Measurements from ENCODE around the gene VMP1. TPM values are rescaled to one million over a fixed set of nuclear protein-coding genes. Genes with fewer than 3 reads are reported as not detected.

The VMP1 gene
- polyA plus RNA-seq, 2 of the 4 experiments (the other 2 are of a cell fraction): 395 to 726 TPM

DNA sequence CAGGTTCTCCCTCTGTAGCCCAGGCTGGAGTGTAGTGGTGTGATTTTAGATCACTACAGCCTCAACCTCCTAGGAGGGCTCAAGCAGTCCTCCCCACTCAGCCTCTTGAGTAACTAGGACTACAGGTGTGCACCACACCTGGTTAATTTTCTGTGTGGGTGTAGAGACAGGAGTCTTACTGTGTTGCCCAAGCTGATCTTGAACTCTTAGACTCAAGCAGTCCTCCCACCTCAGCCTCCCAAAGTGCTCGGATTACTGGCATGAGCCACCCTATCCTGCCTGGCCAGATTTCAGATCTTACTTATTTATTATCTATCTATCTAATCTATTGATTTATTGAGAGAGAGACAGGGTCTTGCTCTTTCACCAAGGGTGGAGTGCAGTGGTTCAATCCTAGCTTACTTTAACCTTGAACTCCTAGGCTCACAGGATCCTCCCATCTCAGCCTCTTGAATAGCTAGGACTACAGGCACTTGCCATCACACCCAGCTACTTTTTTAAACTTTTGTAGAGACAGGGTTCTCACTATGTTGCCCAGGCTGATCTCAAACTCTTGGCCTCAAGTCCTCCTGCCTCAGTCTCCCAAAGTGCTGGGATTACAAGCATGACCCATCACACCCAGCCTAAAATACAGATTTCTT, 123.5 kb downstream of the VMP1 start (continued):
- TF ChIP-seq, protein P1, sequence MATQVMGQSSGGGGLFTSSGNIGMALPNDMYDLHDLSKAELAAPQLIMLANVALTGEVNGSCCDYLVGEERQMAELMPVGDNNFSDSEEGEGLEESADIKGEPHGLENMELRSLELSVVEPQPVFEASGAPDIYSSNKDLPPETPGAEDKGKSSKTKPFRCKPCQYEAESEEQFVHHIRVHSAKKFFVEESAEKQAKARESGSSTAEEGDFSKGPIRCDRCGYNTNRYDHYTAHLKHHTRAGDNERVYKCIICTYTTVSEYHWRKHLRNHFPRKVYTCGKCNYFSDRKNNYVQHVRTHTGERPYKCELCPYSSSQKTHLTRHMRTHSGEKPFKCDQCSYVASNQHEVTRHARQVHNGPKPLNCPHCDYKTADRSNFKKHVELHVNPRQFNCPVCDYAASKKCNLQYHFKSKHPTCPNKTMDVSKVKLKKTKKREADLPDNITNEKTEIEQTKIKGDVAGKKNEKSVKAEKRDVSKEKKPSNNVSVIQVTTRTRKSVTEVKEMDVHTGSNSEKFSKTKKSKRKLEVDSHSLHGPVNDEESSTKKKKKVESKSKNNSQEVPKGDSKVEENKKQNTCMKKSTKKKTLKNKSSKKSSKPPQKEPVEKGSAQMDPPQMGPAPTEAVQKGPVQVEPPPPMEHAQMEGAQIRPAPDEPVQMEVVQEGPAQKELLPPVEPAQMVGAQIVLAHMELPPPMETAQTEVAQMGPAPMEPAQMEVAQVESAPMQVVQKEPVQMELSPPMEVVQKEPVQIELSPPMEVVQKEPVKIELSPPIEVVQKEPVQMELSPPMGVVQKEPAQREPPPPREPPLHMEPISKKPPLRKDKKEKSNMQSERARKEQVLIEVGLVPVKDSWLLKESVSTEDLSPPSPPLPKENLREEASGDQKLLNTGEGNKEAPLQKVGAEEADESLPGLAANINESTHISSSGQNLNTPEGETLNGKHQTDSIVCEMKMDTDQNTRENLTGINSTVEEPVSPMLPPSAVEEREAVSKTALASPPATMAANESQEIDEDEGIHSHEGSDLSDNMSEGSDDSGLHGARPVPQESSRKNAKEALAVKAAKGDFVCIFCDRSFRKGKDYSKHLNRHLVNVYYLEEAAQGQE (IDR thresholded peaks at IDR 0.05): no peak
- TF ChIP-seq CBX2 (IDR thresholded peaks at IDR 0.05; ENCODE audit: borderline replicate concordance, low read depth): no peak
- TF ChIP-seq ELK1 (IDR thresholded peaks at IDR 0.05; ENCODE audit: low read depth, low read length): no peak
- TF ChIP-seq TFCP2L1 (CRISPR knock-in tag; IDR thresholded peaks at IDR 0.05): peak; percentile 70; the same call in 1 of the 2 replicates
- no peak for TF ChIP-seq MYC (IDR thresholded peaks at IDR 0.05; ENCODE audit: borderline replicate concordance, low read length)
- TF ChIP-seq ZC3H11A (IDR thresholded peaks at IDR 0.05): no peak
- no peak for TF ChIP-seq TP53 (CRISPR knock-in tag; IDR thresholded peaks at IDR 0.05)
- TF ChIP-seq BCL3 (IDR thresholded peaks at IDR 0.05): no peak
- no peak for TF ChIP-seq CBX8 (IDR thresholded peaks at IDR 0.05)
- TF ChIP-seq NR3C1 (IDR thresholded peaks at IDR 0.05): no peak
- peak; percentile 61; the same call in 1 of the 2 replicates for TF ChIP-seq HEYL (CRISPR knock-in tag; IDR thresholded peaks at IDR 0.05)
- TF ChIP-seq EP300 (IDR thresholded peaks at IDR 0.05): no peak
- no peak for TF ChIP-seq HES2 (IDR thresholded peaks at IDR 0.05)
- no peak for TF ChIP-seq RFX5 (IDR thresholded peaks at IDR 0.05)
- no peak for TF ChIP-seq KDM1A (IDR thresholded peaks at IDR 0.05; ENCODE audit: low read depth)
- TF ChIP-seq CHD2 (IDR thresholded peaks at IDR 0.05; ENCODE audit: low read length, partially characterized antibody): no peak
- TF ChIP-seq SMC3 (IDR thresholded peaks at IDR 0.05): no peak
- TF ChIP-seq CEBPB (IDR thresholded peaks at IDR 0.05): no peak
- TF ChIP-seq, protein P2, sequence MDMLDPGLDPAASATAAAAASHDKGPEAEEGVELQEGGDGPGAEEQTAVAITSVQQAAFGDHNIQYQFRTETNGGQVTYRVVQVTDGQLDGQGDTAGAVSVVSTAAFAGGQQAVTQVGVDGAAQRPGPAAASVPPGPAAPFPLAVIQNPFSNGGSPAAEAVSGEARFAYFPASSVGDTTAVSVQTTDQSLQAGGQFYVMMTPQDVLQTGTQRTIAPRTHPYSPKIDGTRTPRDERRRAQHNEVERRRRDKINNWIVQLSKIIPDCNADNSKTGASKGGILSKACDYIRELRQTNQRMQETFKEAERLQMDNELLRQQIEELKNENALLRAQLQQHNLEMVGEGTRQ (IDR thresholded peaks at IDR 0.05): no peak
- TF ChIP-seq ESRRA (IDR thresholded peaks at IDR 0.05; ENCODE audit: borderline replicate concordance, low read length): no peak
- no peak for TF ChIP-seq PHF8 (IDR thresholded peaks at IDR 0.05; ENCODE audit: borderline replicate concordance, low read depth)
- no peak for TF ChIP-seq GATA3 (IDR thresholded peaks at IDR 0.05; ENCODE audit: borderline replicate concordance)
- peak; percentile 94 for TF ChIP-seq EHF (CRISPR knock-in tag; IDR thresholded peaks at IDR 0.05)
